HepG2 (cell line): ENCODE data around the gene IRGQ. TPM values are rescaled to one million over a fixed set of nuclear protein-coding genes. Genes with fewer than 3 reads are reported as not detected.
A peak's percentile ranks its signal among the peaks of the same experiment; 100 is the strongest.

ENCODE experiments used
- ASH2L ChIP-seq: fragments of 300-600, 200-600 bp; sonication (generic); IDR thresholded peaks from 2 replicates; pipeline ENCODE4 v1.7.0; 2017; ENCODE audit warnings: low read depth, mild to moderate bottlenecking, moderate library complexity, mixed read lengths, low read length; ENCODE audit not compliant: insufficient read length
- CREM ChIP-seq, 2 experiments: sonication (generic) in 1 of 2; formaldehyde crosslinking in 1 of 2; IDR thresholded peaks; 2 replicates each; pipeline versions ENCODE4 v1.4.0 to v1.6.1; 2016 to 2020; ENCODE audit warnings: antibody characterized with exemption in 1 of 2, mild to moderate bottlenecking in 1 of 2, missing genetic modification reagents in 1 of 2
- FOXK1 ChIP-seq: sonication (generic); formaldehyde crosslinking; IDR thresholded peaks from 2 replicates; pipeline ENCODE4 v1.4.0; 2020; ENCODE audit warnings: low read depth, missing genetic modification reagents, borderline replicate concordance
- HDAC6 ChIP-seq: fragments of 200-600 bp; sonication (generic); IDR thresholded peaks from 2 replicates; pipeline ENCODE4 v1.7.0; 2017; ENCODE audit warnings: mild to moderate bottlenecking, antibody characterized with exemption, low read length, low read depth
- HHEX ChIP-seq: IDR thresholded peaks from 2 replicates; pipeline ENCODE4 v1.6.1; 2016; ENCODE audit warnings: control low read depth
- HMG20A ChIP-seq: IDR thresholded peaks from 2 replicates; pipeline ENCODE4 v1.6.1; 2016; ENCODE audit warnings: borderline replicate concordance
- MED1 ChIP-seq: sonication (generic); formaldehyde crosslinking; IDR thresholded peaks from 2 replicates; pipeline ENCODE4 v1.4.0; 2020; ENCODE audit warnings: missing genetic modification reagents
- NBN ChIP-seq: fragments of 450-650 bp; conservative IDR thresholded peaks from 2 replicates; pipeline ENCODE4 v1.6.1; 2017
- PHF8 ChIP-seq: sonication (generic); formaldehyde crosslinking; IDR thresholded peaks from 2 replicates; pipeline ENCODE4 v1.5.0; 2020; ENCODE audit warnings: missing genetic modification reagents
- POLR2G ChIP-seq: fragments of 200-400 bp; formaldehyde crosslinking; IDR thresholded peaks from 2 replicates; pipeline ENCODE4 v1.6.1; 2018; ENCODE audit warnings: mild to moderate bottlenecking, low read depth, low read length, moderate library complexity
- RAD21 ChIP-seq: fragments of 450-650 bp; formaldehyde crosslinking; IDR thresholded peaks from 2 replicates; pipeline ENCODE4 v1.5.0; 2020; ENCODE audit warnings: mild to moderate bottlenecking
- RFXANK ChIP-seq: IDR thresholded peaks from 2 replicates; pipeline ENCODE4 v1.6.1; 2016
- RFXAP ChIP-seq: sonication (generic); formaldehyde crosslinking; IDR thresholded peaks from 2 replicates; pipeline ENCODE4 v1.4.0; 2020; ENCODE audit warnings: missing genetic modification reagents, borderline replicate concordance
- SALL2 ChIP-seq: sonication (generic); formaldehyde crosslinking; IDR thresholded peaks from 2 replicates; pipeline ENCODE4 v1.8.1; 2023; ENCODE audit warnings: mild to moderate bottlenecking, missing genetic modification reagents, inconsistent platforms
- SCMH1 ChIP-seq: sonication (generic); formaldehyde crosslinking; IDR thresholded peaks from 2 replicates; pipeline ENCODE4 v1.9.0; 2021; ENCODE audit warnings: missing genetic modification reagents, mild to moderate bottlenecking, borderline replicate concordance
- TCF7 ChIP-seq: sonication (generic); IDR thresholded peaks from 2 replicates; pipeline ENCODE4 v1.6.1; 2016; ENCODE audit warnings: antibody characterized with exemption, low read depth
- ZFX ChIP-seq: sonication (generic); formaldehyde crosslinking; IDR thresholded peaks from 2 replicates; pipeline ENCODE4 v1.4.0; 2020; ENCODE audit warnings: mild to moderate bottlenecking, low read depth, missing genetic modification reagents, moderate library complexity
- ZFY ChIP-seq: sonication (generic); formaldehyde crosslinking; IDR thresholded peaks from 2 replicates; pipeline ENCODE4 v1.4.0; 2020; ENCODE audit warnings: missing genetic modification reagents
- ZNF136 ChIP-seq: sonication (generic); formaldehyde crosslinking; IDR thresholded peaks from 2 replicates; pipeline ENCODE4 v1.8.1; 2022; ENCODE audit warnings: low read depth, mild to moderate bottlenecking, moderate library complexity, missing genetic modification reagents
- ZNF564 ChIP-seq: sonication (generic); formaldehyde crosslinking; IDR thresholded peaks from 2 replicates; pipeline ENCODE4 v1.8.1; 2023; ENCODE audit warnings: mild to moderate bottlenecking, missing genetic modification reagents
- ZNF747 ChIP-seq: sonication (generic); formaldehyde crosslinking; IDR thresholded peaks from 2 replicates; pipeline ENCODE4 v1.8.1; 2023; ENCODE audit warnings: missing genetic modification reagents, mild to moderate bottlenecking, borderline replicate concordance
- ZZZ3 ChIP-seq: sonication (generic); formaldehyde crosslinking; IDR thresholded peaks from 2 replicates; pipeline ENCODE4 v1.4.0; 2020; ENCODE audit warnings: missing genetic modification reagents, mild to moderate bottlenecking, borderline replicate concordance
- polyA plus RNA-seq, 8 experiments: library from polyadenylated mRNA; depleted of rRNA in 3 of 8; stranded (reverse) in 7 of 8; unstranded in 1 of 8; fragments of >200 nt; fragmentation: Illumina TruSeq in 4 of 8; extraction: Trizol in 4 of 8; gene quantifications; 2 replicates each; pipeline versions ENCODE4 v1.2.1 to v1.2.3, GENCODE V29; 2011 to 2016; ENCODE audit warnings: low read depth in 4 of 8, missing spikeins in 1 of 8, mixed read lengths in 1 of 8; ENCODE audit not compliant: insufficient read depth in 1 of 8
- total RNA-seq, 5 experiments: library from RNA; depleted of rRNA; stranded (reverse); fragments of >200 nt; fragmentation: Illumina TruSeq; extraction: Trizol; gene quantifications; 2 replicates each; pipeline ENCODE4 v1.2.3, GENCODE V29; 2016; ENCODE audit warnings: low read depth in 1 of 5
- TF ChIP-seq, protein P1 (sequence below): fragments of 450-650 bp; IDR thresholded peaks from 2 replicates; pipeline ENCODE4 v1.6.1; 2016
- TF ChIP-seq, protein P2 (sequence below): sonication (generic); formaldehyde crosslinking; IDR thresholded peaks from 2 replicates; pipeline ENCODE4 v1.9.0; 2021; ENCODE audit warnings: missing genetic modification reagents, mild to moderate bottlenecking, borderline replicate concordance
- TF ChIP-seq, protein P3 (sequence below): sonication (generic); formaldehyde crosslinking; IDR thresholded peaks from 2 replicates; pipeline ENCODE4 v1.5.0; 2020; ENCODE audit warnings: mild to moderate bottlenecking, missing genetic modification reagents

IRGQ gene
- total and polyA plus RNA-seq, 2 of the 13 experiments (the other 11 are each of a cell fraction or from before 2014, with no cell fraction given): 11.6 to 12.4 TPM

DNA sequence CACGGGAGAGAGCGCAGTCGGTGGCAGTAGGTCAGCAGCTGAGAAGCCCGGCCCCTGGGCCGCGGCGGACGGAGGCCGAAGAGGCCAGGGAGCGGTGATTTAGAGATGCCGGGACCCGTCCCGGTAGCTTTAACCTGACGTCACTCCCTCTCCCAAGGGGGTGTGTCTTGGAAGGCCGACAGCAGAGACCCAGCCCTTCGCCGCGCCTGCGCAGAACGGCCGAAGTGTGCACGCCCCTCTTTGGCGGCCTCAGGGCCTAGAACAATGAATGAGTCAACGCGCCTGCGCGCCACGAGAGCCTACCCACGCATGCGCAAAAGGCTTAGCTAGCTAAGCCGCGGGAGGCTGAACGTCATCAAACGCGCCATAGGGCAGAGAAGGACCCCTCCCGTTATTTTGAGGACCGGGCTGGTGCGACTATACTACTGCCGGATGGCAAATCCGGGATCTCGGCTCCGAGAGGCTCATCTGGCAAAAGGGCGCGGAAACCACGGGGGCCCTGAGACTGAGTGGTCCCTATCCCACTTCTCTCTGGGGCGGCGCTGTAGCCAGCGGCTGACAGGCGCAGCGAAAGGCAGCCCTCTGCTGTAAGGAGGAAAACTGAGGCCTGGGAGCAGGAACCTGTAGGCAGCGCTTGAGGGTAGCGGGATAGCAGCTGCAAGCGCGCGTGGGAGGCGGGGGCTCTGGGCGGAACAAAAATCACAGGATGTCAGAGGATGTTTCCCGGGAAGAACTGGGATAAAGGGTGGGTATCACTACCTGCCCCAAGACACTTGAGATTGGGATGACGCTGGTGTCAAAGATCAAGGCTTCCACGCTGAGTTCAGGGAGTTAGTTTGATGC lies at the start of gene IRGQ, which contains the start of gene ZNF576 (continued):
- TF ChIP-seq, protein P1, sequence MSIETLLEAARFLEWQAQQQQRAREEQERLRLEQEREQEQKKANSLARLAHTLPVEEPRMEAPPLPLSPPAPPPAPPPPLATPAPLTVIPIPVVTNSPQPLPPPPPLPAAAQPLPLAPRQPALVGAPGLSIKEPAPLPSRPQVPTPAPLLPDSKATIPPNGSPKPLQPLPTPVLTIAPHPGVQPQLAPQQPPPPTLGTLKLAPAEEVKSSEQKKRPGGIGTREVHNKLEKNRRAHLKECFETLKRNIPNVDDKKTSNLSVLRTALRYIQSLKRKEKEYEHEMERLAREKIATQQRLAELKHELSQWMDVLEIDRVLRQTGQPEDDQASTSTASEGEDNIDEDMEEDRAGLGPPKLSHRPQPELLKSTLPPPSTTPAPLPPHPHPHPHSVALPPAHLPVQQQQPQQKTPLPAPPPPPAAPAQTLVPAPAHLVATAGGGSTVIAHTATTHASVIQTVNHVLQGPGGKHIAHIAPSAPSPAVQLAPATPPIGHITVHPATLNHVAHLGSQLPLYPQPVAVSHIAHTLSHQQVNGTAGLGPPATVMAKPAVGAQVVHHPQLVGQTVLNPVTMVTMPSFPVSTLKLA: peak; percentile 47; the same call in 1 of the 2 replicates
- TF ChIP-seq, protein P2, sequence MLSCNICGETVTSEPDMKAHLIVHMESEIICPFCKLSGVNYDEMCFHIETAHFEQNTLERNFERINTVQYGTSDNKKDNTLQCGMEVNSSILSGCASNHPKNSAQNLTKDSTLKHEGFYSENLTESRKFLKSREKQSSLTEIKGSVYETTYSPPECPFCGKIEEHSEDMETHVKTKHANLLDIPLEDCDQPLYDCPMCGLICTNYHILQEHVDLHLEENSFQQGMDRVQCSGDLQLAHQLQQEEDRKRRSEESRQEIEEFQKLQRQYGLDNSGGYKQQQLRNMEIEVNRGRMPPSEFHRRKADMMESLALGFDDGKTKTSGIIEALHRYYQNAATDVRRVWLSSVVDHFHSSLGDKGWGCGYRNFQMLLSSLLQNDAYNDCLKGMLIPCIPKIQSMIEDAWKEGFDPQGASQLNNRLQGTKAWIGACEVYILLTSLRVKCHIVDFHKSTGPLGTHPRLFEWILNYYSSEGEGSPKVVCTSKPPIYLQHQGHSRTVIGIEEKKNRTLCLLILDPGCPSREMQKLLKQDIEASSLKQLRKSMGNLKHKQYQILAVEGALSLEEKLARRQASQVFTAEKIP (CRISPR knock-in tag): no peak
- TF ChIP-seq POLR2G (peak; percentile 73), RAD21 (CRISPR knock-in tag) (peak; percentile 55), SALL2 (CRISPR knock-in tag) (peak; percentile 79; the same call in 1 of the 2 replicates), ZZZ3 (CRISPR knock-in tag) (peak; percentile 45; the same call in 1 of the 2 replicates), ZFY (CRISPR knock-in tag) (peak; percentile 86), NBN (no peak), ZNF136 (CRISPR knock-in tag) (peak; percentile 80), HHEX (no peak), HMG20A (CRISPR knock-in tag) (no peak), RFXAP (peak; percentile 79; the same call in 1 of the 2 replicates), TCF7 (no peak), ASH2L (peak; percentile 87), HDAC6 (peak; percentile 96; the same call in 1 of the 2 replicates), FOXK1 (peak; percentile 82; the same call in 1 of the 2 replicates), MED1 (CRISPR knock-in tag) (peak; percentile 34), ZNF564 (0 out of 2 replicates have a peak, but pooled peaks have one; percentile 55), ZNF747 (peak; percentile 76; the same call in 1 of the 2 replicates), SCMH1 (no peak), PHF8 (CRISPR knock-in tag) (peak; percentile 73), ZFX (CRISPR knock-in tag) (peak; percentile 83), CREM (IDR thresholded peaks at IDR 0.05) (peak; percentile 100), CREM (CRISPR knock-in tag; IDR thresholded peaks at IDR 0.05) (peak; percentile 73; the same call in 1 of the 2 replicates), RFXANK (0 out of 2 replicates have a peak, but pooled peaks have one; percentile 48)
- TF ChIP-seq, protein P3, sequence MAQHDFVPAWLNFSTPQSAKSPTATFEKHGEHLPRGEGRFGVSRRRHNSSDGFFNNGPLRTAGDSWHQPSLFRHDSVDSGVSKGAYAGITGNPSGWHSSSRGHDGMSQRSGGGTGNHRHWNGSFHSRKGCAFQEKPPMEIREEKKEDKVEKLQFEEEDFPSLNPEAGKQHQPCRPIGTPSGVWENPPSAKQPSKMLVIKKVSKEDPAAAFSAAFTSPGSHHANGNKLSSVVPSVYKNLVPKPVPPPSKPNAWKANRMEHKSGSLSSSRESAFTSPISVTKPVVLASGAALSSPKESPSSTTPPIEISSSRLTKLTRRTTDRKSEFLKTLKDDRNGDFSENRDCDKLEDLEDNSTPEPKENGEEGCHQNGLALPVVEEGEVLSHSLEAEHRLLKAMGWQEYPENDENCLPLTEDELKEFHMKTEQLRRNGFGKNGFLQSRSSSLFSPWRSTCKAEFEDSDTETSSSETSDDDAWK: no peak
